Endothelial cell (in vitro differentiated cells): ENCODE measurements around the gene SSC5D. TPM values are rescaled to one million over a fixed set of nuclear protein-coding genes. Genes with fewer than 3 reads are reported as not detected.

Source experiments
- DNase-seq: peaks from one replicate; pipeline ENCODE4 v3.0.0; 2021; ENCODE audit warnings: low spot score
- H3K27ac Mint-ChIP-seq: one replicate; pipeline ENCODE4 v1.8.0; 2021; ENCODE audit warnings: mixed read lengths, inconsistent platforms; ENCODE audit not compliant: unreplicated experiment
- H3K27me3 Mint-ChIP-seq: one replicate; pipeline ENCODE4 v1.8.0; 2021; ENCODE audit warnings: mild to moderate bottlenecking, moderate library complexity, mixed read lengths, inconsistent platforms; ENCODE audit not compliant: unreplicated experiment
- H3K36me3 Mint-ChIP-seq: one replicate; pipeline ENCODE4 v1.8.0; 2021; ENCODE audit warnings: mild to moderate bottlenecking, low read depth, mixed read lengths, inconsistent platforms; ENCODE audit not compliant: unreplicated experiment
- H3K4me1 Mint-ChIP-seq: one replicate; pipeline ENCODE4 v1.8.0; 2021; ENCODE audit warnings: mild to moderate bottlenecking, mixed read lengths, inconsistent platforms; ENCODE audit not compliant: unreplicated experiment
- H3K4me3 Mint-ChIP-seq: one replicate; pipeline ENCODE4 v1.8.0; 2021; ENCODE audit warnings: mild to moderate bottlenecking, mixed read lengths, inconsistent platforms; ENCODE audit not compliant: unreplicated experiment
- H3K9me3 Mint-ChIP-seq: one replicate; pipeline ENCODE4 v1.8.0; 2021; ENCODE audit warnings: mixed read lengths, inconsistent platforms; ENCODE audit not compliant: unreplicated experiment
- total RNA-seq: library from RNA; stranded (reverse); fragmentation: NEBNext Ultra II Directional; extraction: Animal tissue kit (Norgen Biotek cat#: 25700); gene quantifications from one replicate; pipeline ENCODE4 v1.2.1, GENCODE V29; 2021; ENCODE audit not compliant: unreplicated experiment
- TF ChIP-seq, protein P1 (sequence below): fragments of 200-600 bp; sonication (generic); IDR thresholded peaks from one replicate; pipeline ENCODE4 v1.5.0; 2021; ENCODE audit warnings: antibody characterized with exemption; ENCODE audit not compliant: unreplicated experiment

SSC5D gene
- total RNA-seq, 1 donor from 2014 or later, result 0.95 TPM

- TF ChIP-seq, protein P1, sequence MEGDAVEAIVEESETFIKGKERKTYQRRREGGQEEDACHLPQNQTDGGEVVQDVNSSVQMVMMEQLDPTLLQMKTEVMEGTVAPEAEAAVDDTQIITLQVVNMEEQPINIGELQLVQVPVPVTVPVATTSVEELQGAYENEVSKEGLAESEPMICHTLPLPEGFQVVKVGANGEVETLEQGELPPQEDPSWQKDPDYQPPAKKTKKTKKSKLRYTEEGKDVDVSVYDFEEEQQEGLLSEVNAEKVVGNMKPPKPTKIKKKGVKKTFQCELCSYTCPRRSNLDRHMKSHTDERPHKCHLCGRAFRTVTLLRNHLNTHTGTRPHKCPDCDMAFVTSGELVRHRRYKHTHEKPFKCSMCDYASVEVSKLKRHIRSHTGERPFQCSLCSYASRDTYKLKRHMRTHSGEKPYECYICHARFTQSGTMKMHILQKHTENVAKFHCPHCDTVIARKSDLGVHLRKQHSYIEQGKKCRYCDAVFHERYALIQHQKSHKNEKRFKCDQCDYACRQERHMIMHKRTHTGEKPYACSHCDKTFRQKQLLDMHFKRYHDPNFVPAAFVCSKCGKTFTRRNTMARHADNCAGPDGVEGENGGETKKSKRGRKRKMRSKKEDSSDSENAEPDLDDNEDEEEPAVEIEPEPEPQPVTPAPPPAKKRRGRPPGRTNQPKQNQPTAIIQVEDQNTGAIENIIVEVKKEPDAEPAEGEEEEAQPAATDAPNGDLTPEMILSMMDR, result no peak
- Mint-ChIP-seq H3K4me1 (no peaks in the 10 kb centered on the region), H3K4me3 (no peak overlapping the region), H3K27ac (no peak overlapping the region), H3K9me3 (no peaks in the 10 kb centered on the region), H3K36me3 (no peaks in the 10 kb centered on the region), H3K27me3 (no peaks in the 10 kb centered on the region)
- DNase-seq, result no peak
Observed at GRCh38 chr19:55519451-55520311, 31.4 kb downstream of the SSC5D start.

DNA sequence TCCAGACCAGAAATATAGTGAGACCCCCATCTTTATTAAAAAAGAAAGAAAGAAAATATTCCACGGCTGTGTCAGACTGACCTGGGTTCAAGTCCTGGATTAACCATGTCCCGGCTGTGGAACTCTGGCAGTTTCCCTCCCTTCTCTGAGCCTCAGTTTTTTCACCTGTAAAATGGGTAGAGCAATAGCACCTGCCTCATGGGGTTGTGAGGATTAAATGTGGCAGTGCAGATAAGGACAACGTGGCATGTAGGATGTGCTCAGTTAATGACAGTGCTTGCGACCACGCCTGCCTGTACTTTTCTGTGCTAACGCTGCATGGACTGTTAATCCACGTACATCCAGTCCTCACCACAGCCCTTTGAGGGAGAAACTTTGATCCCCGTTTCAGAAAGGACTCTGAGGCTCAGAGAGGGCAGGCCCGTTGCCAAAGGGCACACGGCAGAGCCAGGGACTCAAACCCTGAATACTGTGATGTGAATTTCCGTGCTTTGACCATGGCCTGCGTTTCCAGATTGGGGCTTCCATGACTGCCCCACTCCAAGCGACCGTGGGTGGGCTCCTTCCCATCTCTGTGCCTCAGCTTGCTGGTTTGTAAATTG, 32.6 kb downstream of the SSC5D start:
- DNase-seq, result no peak
- Mint-ChIP-seq H3K9me3 (no peaks in the 10 kb centered on the region), H3K4me1 (no peaks in the 10 kb centered on the region), H3K27ac (no peak overlapping the region), H3K4me3 (no peak overlapping the region), H3K36me3 (no peaks in the 10 kb centered on the region), H3K27me3 (no peaks in the 10 kb centered on the region)
- TF ChIP-seq, protein P1, result no peak

- H3K9me3 Mint-ChIP-seq, result no peaks in the 10 kb centered on the region
- no peaks in the 10 kb centered on the region for H3K36me3 Mint-ChIP-seq
- DNase-seq, result no peak
- H3K27me3 Mint-ChIP-seq, result no peaks in the 10 kb centered on the region
- H3K27ac Mint-ChIP-seq, result no peak overlapping the region
- no peaks in the 10 kb centered on the region for H3K4me1 Mint-ChIP-seq
- no peak overlapping the region for H3K4me3 Mint-ChIP-seq
- TF ChIP-seq, protein P1, result no peak
Observed at GRCh38 chr19:55525289-55526101, 37.3 kb downstream of the SSC5D start.

DNA sequence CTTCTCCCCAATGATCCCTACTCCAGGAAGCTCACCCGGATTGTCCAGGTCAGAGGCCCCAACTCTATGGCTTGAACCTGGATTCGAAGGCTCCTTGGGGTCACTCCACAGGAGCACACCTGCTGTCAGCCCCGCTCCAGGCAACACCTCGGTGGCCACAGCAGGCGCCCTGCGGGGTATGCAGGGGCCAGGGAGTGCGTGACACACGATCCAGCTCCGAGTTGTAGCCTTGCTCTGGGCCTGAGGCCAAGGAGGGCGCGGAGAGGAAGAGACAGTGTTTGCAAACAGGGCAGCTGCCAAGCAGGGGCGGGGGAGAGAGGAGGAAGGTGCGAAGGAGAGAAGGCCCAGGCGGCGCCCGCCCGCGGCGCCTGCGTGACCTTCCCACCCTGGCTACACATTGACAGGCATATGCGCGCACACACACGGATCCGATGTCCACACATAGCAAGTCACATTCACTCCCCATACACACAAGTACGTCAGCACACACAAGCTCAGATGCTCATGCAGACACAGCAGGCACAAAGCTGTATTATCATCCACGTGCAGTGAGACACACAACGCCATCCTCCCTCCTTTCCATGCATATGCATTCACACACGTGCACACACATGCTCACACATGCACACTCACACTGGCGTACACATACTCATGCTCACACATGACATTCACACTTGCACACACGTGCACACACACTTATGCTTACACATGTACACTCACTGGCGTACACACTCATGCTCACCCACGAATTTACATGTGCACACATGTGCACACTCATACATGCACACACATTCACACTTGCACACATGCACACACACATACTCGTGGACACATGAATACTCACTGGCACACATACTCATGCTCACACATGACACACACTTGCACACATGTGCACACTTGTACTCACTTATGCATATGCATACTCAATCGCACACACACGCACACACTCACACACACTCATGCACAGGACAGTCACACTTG, 38.3 kb downstream of the SSC5D start:
- TF ChIP-seq, protein P1, result no peak
- no peaks in the 10 kb centered on the region for H3K36me3 Mint-ChIP-seq
- H3K4me3 Mint-ChIP-seq, result no peak overlapping the region
- no peaks in the 10 kb centered on the region for H3K4me1 Mint-ChIP-seq
- H3K27ac Mint-ChIP-seq, result no peak overlapping the region
- DNase-seq, result no peak
- H3K9me3 Mint-ChIP-seq, result no peaks in the 10 kb centered on the region
- no peaks in the 10 kb centered on the region for H3K27me3 Mint-ChIP-seq
